Medulla oblongata (tissue), 1 donor: ENCODE data around the gene RGL3.
"Not testable (repeated sequence)": the region's sequence is repeated elsewhere in the genome, so short reads cannot be mapped to it uniquely, and the experiment has no call there.

ENCODE experiments used
- DNase-seq: peaks from one replicate; pipeline ENCODE4 v3.0.0-alpha.2; 2015; ENCODE audit errors: extremely low spot score

RGL3 gene

DNA sequence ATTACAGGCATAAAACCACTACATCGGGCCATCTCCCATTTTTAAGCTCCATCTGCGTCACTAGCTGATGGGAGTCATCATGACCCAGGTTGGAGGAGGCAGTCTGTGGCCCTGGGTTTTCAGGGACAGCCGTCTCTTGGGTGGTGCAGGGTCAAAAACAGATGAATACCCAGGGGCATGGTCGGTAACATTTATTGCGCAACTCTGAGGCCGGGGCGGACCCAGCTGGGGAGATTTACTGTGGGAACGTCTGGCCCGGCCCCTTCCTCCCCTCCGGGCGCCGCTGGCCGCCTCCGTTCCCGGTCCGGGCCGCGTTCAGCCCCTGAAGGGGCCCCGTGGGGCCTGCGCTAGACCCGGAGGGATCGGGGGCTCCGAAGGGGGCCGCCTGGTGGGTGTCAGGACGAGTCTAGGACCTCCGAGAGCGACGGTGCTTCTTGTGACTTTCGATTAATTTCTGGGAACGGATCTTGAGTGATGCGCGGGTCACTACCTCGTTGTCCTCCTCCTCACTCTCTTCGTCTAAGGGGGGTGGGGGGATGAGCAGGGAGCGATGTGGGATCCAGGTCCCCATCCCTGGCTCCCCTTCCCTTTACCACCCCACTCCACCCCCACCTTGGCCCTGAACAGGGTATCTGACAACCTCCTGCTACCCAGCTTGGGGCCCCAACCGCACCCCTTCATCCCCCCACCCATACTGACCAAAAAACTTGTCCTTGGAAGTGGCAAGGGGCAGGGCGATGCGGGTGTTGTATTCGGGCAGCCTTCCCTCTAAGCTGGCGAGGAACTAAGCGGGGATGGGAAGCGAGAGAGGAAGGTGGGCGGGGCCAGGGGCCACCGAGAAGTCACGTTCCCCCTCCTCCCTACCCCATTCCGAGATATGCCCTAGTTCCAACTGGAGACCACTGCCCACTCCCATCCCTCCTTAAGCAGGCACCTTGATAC lies 1.6 kb upstream of the RGL3 start:
- DNase-seq, result peak; percentile 35

DNA sequence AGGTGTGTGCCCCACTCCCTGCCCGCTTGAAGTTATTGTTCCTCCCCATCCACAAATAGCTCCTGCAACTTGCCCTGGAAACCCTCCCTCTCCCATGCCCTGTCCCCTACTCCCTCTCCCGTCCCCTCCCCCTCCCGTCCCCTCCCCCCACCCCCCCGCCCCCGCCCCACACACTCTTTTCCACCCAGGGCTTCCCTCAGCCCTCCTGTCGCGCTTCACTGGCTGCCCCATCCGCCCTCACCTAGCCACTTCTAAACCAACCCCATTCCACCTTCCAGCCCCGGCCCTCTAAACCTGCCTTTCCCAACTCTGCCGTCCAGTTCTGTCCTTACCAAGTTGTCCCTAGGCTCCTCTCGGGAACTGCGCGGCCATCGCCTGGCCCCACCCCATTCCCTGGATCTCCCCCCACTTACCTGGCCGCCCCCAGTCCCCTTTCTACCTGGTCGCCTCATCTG lies 993 bp downstream of the RGL3 start:
- no peak for DNase-seq

DNA sequence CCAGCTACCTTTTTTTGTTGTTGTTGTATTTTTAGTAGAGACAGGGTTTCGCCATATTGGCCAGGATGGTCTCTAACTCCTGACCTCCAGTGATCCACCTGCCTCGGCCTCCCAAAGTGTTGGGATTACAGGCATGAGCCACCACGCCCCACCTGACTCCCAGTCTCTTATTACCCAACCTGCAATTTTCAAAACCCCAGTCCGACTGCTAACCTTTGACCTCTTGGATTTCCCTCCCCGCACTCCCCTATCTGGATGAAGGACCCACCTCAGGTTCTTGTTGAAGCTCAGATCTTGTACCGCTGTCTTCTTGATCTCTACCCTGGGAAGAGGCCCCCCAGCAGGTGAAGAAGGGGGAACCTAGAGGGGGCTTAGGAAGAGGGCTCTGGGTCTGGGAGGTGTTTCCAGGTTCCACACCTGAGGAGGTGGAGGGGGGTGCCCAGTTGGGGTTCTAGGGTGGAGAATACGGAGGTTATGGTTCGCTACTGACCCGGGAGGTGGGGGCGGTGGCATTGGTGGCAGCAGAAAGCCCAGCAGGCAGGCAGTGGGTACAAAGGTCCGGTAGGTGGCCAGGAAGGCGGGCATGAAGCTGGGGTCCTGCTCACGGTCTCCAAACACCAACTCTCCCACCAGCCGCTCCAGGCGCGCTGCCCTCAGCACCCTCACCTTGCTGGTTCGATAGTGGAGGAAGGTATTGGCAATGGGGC lies 2.6 kb downstream of the RGL3 start:
- no peak for DNase-seq

DNA sequence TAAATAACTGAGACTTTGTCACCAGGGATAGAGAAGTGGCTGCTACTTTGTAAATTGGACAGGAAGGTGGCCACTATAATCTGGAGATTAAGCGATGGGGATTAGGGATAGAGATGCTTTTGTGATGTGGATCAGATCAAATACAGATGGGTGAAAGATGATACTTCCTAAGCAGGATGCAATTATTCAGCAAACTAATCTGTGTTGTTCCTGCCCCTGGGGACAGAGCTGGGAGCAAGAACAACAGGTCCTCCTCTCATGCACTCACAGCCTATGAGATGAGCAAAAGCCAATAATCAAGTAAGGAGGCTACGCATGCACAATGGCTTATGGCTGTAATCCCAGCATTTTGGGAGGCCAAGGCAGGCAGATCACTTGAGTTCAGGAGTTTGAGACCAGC lies 4.6 kb downstream of the RGL3 start:
- DNase-seq, result no peak

DNA sequence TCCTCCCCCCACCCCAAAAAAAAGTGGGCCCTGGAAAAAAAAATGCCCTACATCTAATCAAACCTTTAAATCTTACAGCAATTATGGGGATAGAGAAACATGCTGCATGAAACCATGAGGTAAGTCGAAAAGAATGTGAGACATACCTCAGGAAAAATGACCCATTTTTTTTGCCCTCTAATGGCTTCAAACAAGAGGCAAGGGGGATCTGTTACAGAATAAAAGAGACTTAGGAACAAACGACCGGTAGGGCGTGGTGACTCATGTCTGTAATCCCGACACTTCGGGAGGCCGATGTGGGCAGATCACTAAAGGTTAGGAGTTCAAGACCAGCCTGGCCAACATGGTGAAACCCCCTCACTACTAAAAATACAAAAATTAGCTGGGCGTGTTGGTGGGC lies 8.4 kb downstream of the RGL3 start:
- DNase-seq, result no peak

DNA sequence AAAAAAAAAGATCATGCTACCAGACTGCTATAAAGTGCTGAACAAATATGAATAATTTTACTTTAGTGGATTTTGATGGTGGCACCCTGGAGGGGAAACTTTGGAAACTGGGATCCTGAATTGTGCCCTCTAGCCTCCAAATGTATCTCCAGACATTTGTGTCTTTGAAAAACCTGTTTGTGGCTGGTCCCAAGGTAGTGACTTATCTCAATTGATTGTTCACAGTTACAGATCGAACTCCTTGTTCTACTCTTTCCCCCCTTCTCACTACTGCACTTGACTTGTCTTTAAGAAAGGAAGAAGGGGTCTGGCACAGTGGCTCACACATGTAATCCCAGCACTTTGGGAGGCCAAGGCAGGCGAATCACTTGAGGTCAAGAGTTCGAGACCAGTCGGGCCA lies 10.5 kb downstream of the RGL3 start:
- DNase-seq, result no peak

DNA sequence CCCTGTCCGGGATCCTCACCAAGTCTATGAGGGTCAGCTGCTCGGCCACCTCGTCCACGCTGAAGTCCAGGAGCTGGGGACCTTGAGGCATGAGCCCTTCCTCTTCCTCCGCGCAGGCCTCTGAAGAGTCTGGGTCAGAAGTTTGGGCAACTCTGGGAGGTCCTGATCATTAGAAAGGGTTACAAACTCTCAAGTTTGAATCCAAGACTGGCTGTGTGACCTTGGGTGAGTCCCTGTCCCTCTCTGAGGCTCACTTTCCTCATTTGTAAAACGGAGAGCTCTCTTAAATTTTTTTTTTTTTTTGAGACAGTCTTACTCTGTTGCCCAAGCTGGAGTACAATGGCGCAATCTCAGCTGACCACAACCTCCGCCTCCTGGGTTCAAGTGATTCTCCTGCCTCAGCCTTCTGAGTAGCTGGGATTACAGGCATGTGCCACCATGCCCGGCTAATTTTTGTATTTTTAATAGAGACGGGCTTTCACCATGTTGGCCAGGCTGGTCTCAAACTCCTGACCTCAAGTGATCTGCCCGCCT lies 12.3 kb downstream of the RGL3 start:
- not testable (repeated sequence) for DNase-seq

DNA sequence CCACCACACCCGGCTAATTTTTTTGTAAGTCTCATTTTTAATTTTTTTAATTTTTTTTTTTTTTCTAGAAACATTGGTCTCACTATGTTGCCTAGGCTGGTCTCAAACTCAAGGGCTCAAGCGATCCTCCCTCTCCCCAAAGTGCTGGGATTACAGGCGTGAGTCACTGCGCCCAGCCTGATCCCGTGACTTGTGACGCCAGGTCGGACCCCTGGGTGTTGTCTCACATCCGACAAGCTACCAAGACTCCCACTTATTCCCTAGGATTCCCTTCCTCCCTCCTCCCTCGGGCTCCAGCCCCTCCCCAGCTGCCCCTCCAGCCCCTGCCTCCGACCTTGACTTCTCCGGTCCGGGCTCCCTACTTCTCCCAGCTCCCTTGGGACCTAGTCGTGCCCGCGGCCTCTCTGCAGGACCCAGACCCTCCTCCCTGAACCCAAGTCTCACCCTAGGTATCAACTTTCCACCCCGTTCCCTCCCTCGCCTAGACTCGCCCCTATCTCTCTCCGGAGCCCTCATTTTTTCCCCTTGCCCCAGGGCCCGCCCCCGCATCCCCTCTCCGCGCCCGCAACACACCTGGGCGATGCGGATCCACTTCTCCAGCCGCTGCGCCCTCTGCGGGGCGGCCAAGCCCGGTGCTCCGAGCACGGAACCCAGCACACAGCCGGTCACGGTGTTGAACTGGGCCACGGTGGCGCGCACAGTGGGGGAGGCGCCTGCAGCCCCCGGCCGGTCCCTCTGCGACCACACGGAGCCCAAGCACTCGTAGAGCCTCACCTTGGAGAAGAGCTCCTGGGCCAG lies 13.1 kb downstream of the RGL3 start:
- no peak for DNase-seq

DNA sequence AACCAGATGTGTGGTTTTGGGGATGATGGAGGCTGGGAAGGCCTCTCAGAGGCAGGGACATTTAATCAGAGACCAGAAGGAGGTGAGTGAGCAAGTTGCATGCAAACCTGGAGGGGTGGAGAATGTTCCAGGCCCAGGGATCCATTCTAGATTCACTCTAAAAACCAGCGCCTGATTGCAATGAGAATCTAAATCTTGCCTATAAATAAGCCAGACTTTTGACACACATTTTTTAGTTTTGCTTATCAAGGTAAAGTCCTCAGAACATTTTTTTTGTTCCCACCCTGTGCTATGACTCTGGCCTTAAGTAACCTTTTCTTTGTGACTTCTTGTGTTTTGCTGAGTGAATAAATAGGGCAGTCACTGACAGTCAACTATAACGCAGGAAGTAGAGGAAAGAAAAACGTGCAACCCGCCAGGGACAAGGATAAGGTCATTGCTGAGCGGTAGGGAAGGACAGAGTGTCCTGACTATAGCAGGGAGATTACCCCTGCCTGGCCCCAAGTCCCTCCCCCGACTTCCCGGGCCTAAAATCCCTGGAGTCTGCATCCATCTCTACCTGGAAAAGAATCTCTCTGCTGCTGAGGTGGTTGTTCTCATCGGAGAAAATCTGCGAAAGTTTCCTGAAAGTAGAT lies 14.4 kb downstream of the RGL3 start:
- no peak for DNase-seq

DNA sequence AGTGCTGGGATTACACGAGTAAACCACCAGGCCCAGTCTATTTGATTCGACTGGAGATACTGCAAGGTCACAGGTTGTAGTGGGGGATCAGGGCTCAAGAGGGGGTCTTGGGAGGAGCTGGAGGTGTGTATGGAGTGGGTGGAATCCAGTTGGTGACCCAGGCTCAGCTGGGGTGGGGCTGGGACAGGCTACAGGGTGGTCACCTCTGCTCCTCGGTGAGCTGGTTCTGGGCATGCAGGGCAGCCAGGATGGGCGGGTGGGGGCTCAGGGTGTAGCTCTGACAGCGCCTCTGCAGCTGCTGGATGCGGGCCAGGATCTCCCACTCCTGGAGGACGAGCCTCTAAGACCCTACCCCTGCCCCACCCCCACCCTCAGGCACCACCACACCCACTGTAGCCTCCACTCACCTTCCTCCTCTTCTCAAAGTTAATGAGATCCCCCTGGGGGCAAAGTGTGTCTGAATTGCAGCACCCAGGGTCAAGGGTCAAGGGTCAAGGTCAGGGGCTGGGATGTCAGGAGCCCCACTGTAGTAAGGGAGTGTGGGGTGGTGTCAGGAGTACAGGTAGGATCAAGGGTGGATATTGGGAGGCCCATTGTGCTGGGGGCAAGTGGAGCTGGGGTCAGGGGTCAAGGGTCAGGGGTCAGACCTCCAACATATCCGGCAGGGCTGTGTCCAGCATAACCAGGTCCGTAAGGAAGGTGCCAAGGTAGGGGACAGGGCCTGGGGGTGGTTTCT lies 17.1 kb downstream of the RGL3 start:
- no peak for DNase-seq

DNA sequence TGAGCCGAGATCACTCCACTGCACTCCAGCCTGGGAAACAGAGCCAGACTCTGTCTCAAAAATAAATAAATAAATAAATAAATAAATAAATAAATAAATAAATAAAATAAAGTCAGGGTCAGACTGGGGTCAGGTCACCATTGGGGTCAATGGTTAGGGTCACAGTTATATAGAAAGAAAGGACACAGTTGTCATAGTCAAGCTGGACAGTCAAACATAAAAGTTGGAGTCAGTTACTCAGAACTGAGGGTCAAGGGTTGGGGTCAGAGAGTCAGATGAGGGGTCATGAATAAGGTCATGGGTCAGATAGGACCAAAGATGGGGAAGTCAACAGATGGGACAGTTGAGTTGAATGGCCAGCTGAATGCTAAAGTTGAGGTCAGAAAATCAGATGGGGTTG lies 18.3 kb downstream of the RGL3 start:
- DNase-seq, result no peak

DNA sequence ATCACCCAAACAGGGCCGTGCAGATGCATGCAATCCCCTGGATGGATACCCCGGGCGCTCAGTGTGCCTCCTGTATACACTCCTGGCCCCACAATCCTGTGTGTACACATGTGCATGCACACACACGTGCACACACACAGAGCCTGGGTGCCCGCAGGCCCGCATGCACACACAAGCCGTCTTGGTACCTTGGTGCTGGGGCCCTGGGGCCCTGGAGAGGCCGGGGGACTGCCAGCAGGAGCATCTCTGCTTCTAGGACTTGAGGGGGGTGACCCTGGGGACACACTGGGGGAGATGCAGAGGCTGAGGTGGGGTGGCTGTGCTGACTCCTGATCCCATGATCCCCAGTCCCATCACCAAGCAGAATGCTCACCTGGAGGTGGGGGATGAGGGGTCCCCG lies 19.4 kb downstream of the RGL3 start:
- no peak for DNase-seq

DNA sequence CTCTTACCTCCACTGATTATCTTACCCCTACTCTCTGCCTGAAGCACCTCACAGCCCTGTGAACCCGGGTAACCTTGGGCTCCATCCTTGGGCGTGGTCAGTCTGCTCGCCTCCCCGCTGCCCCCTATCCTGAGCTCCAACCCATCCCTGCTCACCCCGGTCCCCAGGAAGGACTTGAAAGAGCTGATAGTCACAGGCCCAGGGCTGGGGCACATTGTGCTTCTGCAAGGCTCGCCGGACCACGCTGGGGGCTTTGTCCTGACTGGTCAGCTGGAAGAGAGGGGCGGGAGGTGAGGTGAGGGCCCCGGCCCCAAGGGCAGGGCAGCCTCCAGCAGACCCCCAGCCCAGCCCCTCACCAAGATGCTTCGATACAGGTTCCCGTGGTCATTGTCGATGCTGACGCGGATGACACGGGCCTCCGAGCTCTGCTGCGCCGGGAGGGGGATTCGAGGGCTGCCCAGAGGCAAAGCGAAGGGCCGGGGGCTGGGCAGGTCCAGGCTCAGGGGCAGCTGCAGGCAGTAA lies 22.0 kb downstream of the RGL3 start:
- no peak for DNase-seq

DNA sequence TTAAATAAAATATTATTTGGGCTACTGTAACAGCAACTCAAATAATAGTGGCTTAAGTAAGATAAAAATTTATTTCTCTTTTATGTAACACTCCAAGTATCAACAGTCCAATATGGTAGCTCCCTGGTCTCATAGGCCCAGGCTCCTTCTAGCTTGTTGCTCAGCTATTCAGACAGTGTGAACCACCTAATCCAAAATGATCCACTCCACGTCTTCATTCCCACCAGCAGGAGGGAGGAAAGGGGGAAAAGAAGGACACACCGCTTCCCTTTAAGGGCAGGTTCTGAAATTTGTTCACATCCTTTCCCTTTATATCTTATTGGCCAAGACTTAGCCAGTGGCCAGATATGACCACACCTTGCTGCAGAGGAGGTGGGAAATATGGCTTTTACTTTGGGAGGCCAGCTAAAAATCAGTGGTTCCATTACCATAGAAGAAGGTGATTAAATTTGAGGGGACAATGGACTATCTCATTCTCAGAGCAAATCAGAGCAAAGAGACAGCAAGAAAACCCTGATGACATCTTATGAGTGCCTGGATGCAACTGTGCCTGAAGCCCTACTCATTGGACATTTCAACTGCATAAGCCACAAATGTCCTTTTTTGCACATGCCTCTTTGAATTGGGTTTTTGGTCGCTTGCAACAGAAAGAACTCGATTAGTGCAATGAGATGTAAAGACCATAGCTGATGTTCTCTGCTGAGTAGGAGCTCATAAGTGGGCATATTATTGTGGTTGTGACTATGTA lies 28.0 kb downstream of the RGL3 start:
- no peak for DNase-seq

DNA sequence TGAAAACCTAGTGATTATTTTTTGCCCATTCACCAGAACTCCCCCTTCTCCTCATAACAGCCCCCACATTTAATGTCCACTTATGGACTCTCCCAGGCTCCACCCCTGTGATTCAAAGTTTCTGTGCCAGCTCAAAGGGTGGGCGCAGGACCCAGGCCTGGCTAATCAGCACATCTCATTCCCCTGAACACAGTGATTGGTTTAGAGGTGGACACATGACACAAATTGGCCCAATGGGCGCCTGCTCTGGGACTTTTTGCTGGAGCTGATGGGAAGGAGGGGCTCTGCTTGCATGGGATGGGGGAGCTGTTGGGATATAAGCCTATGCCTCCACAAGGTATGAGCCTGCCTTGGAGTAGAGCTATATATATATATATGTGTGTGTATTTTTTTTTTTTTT lies 28.8 kb downstream of the RGL3 start:
- DNase-seq, result no peak

DNA sequence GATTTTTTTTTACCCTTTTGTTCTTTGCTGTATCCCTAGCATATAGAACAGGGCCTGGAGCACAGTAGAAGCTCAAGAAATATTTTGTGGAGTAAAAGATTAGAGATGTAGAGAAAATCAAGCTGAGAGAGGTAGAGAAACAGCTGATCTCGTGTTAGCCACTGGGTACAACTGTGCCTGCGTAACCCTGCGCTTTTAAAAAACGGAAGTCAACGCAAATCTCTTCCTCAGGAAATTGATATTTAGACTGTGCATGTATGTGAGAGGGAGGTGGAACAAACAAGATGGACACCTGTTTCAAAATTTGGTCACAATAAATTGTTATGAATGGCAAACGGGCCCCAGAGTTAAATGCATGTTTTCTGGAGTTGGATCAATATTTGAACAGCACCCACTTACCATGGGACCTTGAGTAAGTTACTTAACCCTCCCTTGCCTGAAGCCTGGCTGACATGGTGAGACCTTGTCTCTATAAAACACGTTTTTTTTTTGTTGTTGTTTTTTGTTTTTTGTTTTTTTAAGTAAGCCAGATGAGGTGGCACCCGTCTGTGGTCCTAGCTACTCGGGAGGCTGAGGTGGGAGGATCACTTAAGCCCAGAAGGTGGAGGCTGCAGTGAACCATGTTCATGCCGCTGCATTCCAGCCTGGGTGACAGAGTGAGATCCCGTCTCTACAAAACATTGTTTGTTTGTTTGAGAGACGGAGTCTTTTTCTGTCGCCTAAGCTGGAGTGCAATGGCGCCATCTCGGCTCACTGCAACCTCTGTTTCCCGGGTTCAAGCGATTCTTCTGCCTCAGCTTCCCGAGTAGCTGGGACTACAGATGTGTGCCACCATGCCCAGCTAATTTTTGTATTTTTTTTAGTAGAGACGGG lies 31.7 kb downstream of the RGL3 start:
- DNase-seq, result peak; percentile 12

DNA sequence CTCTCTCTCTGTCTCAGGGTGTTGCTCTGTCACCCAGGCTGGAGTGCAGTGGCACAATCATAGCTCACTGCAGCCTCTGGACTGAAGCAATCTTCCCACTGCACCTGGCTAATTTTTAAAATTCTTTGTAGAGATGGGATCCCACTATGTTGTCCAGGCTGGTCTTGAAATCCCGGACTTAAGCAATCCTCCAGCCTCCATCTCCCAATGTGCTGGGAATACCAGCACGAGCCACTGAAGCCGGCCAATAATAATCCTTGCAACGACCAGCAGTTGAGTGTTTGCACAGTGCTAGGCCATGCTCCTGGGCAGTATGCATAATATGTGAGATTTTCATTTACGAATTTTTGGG lies 34.4 kb downstream of the RGL3 start:
- DNase-seq, result no peak

DNA sequence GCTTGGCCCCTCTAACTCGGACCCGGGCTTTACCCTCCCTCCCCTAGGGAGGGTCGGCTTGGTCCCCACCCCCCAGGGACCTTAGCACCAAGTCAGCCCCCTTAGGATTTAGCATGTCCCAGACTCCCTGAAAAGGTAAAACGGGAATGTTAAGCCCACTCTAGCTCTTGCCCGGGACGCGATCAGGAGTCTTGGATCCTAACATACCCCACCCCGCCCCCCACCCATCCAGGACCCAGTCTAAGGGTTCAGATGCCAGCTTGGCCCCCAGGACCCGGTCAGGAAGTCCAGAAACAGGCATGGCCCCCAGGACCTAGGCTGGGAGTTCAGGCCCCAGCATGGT lies 35.4 kb downstream of the RGL3 start:
- DNase-seq, result no peak
